IMR-90 (cell line): ENCODE measurements around the gene MBD2. TPM values are rescaled to one million over a fixed set of nuclear protein-coding genes. Genes with fewer than 3 reads are reported as not detected.

Source experiments
- ATAC-seq: fragments of 200-7000 bp; cut with Tn5 transposase; 2 replicates; pipeline ENCODE4 v1.9.1; 2020; ENCODE audit warnings: low read depth, mild to moderate bottlenecking, moderate library complexity
- BruUV-seq: library from RNA; stranded (reverse); fragments of 400-500 nt; replicated peaks from 2 replicates; lab custom pipeline; 2021; lab: Mats Ljungman, UMichigan
- CTCF ChIA-PET: fragments of 300-600 bp; formaldehyde crosslinking; extraction: SDS; loops from one replicate; lab custom pipeline; 2021; ENCODE audit warnings: antibody characterized with exemption; lab: Yijun Ruan, JAX
- POLR2A ChIA-PET: fragments of 300-600 bp; sonication (Branson Sonifier 250); formaldehyde crosslinking; loops from one replicate; lab custom pipeline; 2022; ENCODE audit warnings: antibody characterized with exemption; ENCODE audit not compliant: unreplicated experiment; lab: Charles Lee
- DNase-seq: peaks from one replicate; pipeline ENCODE4 v3.0.0; 2013
- H2AFZ ChIP-seq: replicated peaks from 2 replicates; pipeline ENCODE3; 2013; ENCODE audit warnings: low read length, mild to moderate bottlenecking; ENCODE audit not compliant: poor library complexity
- H2AK5ac ChIP-seq: 2 replicates; pipeline ENCODE4 v1.6.1; 2013; ENCODE audit warnings: low read depth, low read length, inconsistent platforms
- H2AK9ac ChIP-seq: replicated peaks from 2 replicates; pipeline ENCODE3; 2013; ENCODE audit warnings: mild to moderate bottlenecking, low read depth, low read length, moderate library complexity; ENCODE audit not compliant: poor library complexity
- H2BK120ac ChIP-seq: 2 replicates; pipeline ENCODE4 v1.6.1; 2013; ENCODE audit warnings: low read depth, low read length, inconsistent platforms
- H2BK15ac ChIP-seq: 3 replicates; pipeline ENCODE4 v1.6.1; 2013; ENCODE audit warnings: low read depth, low read length, inconsistent platforms
- H2BK20ac ChIP-seq: 2 replicates; pipeline ENCODE4 v1.6.1; 2013; ENCODE audit warnings: low read depth, mild to moderate bottlenecking, inconsistent platforms, low read length, moderate library complexity
- H2BK5ac ChIP-seq: 2 replicates; pipeline ENCODE4 v1.6.1; 2013; ENCODE audit warnings: mild to moderate bottlenecking, low read depth, low read length, inconsistent platforms; ENCODE audit not compliant: poor library complexity, severe bottlenecking
- H3K14ac ChIP-seq: replicated peaks from 2 replicates; pipeline ENCODE4 v1.6.1; 2013; ENCODE audit warnings: low read depth, low read length, inconsistent platforms
- H3K18ac ChIP-seq: 2 replicates; pipeline ENCODE4 v1.6.1; 2013; ENCODE audit warnings: low read depth, low read length, control low read depth
- H3K23ac ChIP-seq: 2 replicates; pipeline ENCODE4 v1.6.1; 2013; ENCODE audit warnings: low read depth, low read length, inconsistent platforms
- H3K27ac ChIP-seq: 2 replicates; pipeline ENCODE4 v1.5.1; 2013; ENCODE audit warnings: mild to moderate bottlenecking, control low read depth, low read length; ENCODE audit not compliant: insufficient read depth
- H3K27me3 ChIP-seq: 2 replicates; pipeline ENCODE4 v1.6.1; 2013; ENCODE audit warnings: low read length; ENCODE audit not compliant: control insufficient read depth, insufficient read depth
- H3K36me3 ChIP-seq: 2 replicates; pipeline ENCODE4 v1.6.1; 2013; ENCODE audit warnings: low read length, mixed read lengths; ENCODE audit not compliant: control insufficient read depth, insufficient read depth
- H3K4ac ChIP-seq: 2 replicates; pipeline ENCODE4 v1.6.1; 2013; ENCODE audit warnings: low read depth, low read length, inconsistent platforms
- H3K4me1 ChIP-seq: 2 replicates; pipeline ENCODE4 v1.6.1; 2013; ENCODE audit warnings: low read length, mixed read lengths; ENCODE audit not compliant: control insufficient read depth, insufficient read depth
- H3K4me2 ChIP-seq: 2 replicates; pipeline ENCODE4 v1.6.1; 2013; ENCODE audit warnings: low read depth, mild to moderate bottlenecking, control low read depth, low read length, moderate library complexity
- H3K4me3 ChIP-seq: 2 replicates; pipeline ENCODE4 v1.5.1; 2013; ENCODE audit warnings: low read depth, mild to moderate bottlenecking, control low read depth, low read length, moderate library complexity; ENCODE audit not compliant: insufficient read depth
- H3K56ac ChIP-seq: 2 replicates; pipeline ENCODE4 v1.6.1; 2013; ENCODE audit warnings: low read length, inconsistent platforms; ENCODE audit not compliant: insufficient read depth; ENCODE audit errors: extremely low read depth
- H3K79me1 ChIP-seq, 2 experiments: 2 replicates each; pipeline ENCODE4 v1.6.1; 2013; ENCODE audit warnings: low read length in 2 of 2, inconsistent platforms in 1 of 2, low read depth in 1 of 2
- H3K9ac ChIP-seq: 2 replicates; pipeline ENCODE4 v1.6.1; 2013; ENCODE audit warnings: low read depth, low read length, control low read depth
- H3K9me1 ChIP-seq: 2 replicates; pipeline ENCODE4 v1.6.1; 2013; ENCODE audit warnings: low read length, inconsistent platforms; ENCODE audit not compliant: insufficient read depth
- H3K9me3 ChIP-seq: 2 replicates; pipeline ENCODE4 v1.6.1; 2013; ENCODE audit warnings: low read length; ENCODE audit not compliant: control insufficient read depth, insufficient read depth
- H4K20me1 ChIP-seq: 2 replicates; pipeline ENCODE4 v1.6.1; 2013; ENCODE audit warnings: low read length, inconsistent platforms; ENCODE audit not compliant: insufficient read depth
- H4K5ac ChIP-seq: 2 replicates; pipeline ENCODE4 v1.6.1; 2013; ENCODE audit warnings: mild to moderate bottlenecking, low read depth, low read length, control low read depth
- H4K8ac ChIP-seq, 2 experiments: 2 replicates each; pipeline ENCODE4 v1.6.1; 2013; ENCODE audit warnings: low read depth in 2 of 2, low read length in 2 of 2, control low read depth in 1 of 2, inconsistent platforms in 1 of 2
- H4K91ac ChIP-seq: 2 replicates; pipeline ENCODE4 v1.6.1; 2013; ENCODE audit warnings: low read depth, low read length, inconsistent platforms; ENCODE audit not compliant: insufficient read depth
- CEBPB ChIP-seq: IDR thresholded peaks from 2 replicates; pipeline ENCODE4 v1.6.1; 2012; ENCODE audit warnings: low read depth, low read length, improper control_type of control experiment
- FOS ChIP-seq: fragments of 150-350 bp; IDR thresholded peaks from 2 replicates; pipeline ENCODE4 v1.6.1; 2016; ENCODE audit warnings: low read depth, low read length
- MAFK ChIP-seq: IDR thresholded peaks from 2 replicates; pipeline ENCODE4 v1.6.1; 2012; ENCODE audit warnings: low read depth, low read length, improper control_type of control experiment
- MAZ ChIP-seq: IDR thresholded peaks from 2 replicates; pipeline ENCODE4 v1.6.1; 2012; ENCODE audit warnings: low read depth, mild to moderate bottlenecking, low read length, improper control_type of control experiment, moderate library complexity, borderline replicate concordance
- NFE2L2 ChIP-seq: fragments of 150-350 bp; IDR thresholded peaks from 2 replicates; pipeline ENCODE4 v1.6.1; 2016; ENCODE audit warnings: low read depth, mild to moderate bottlenecking, low read length
- SMC3 ChIP-seq: fragments of 150-350 bp; IDR thresholded peaks from 2 replicates; pipeline ENCODE4 v1.6.1; 2016; ENCODE audit warnings: low read depth, mild to moderate bottlenecking, antibody characterized with exemption, low read length, moderate library complexity
- WGBS, 2 experiments: methylation state at CpG; one replicate each; pipeline versions ENCODE4 v1.1.5 to v1.1.7; 2013; ENCODE audit warnings: missing lambda C conversion rate in 2 of 2; ENCODE audit not compliant: insufficient read length in 1 of 2; ENCODE audit errors: extremely low coverage in 2 of 2; 5-methylcytosine and 5-hydroxymethylcytosine counted together
- dilution Hi-C: fragments of 300-500 bp; cut with HindIII; formaldehyde crosslinking; loops from one replicate; pipeline ENCODE4 v1.14.3; 2018; ENCODE audit warnings: low sequenced_read_pairs; ENCODE audit not compliant: unreplicated experiment
- in situ Hi-C: fragments of 300-500 bp; cut with MboI; formaldehyde crosslinking; loops from 3 replicates; pipeline ENCODE4 v1.14.3; 2019; ENCODE audit warnings: low sequenced_read_pairs, inconsistent platforms, mixed read lengths
- intact Hi-C: fragments of 100-400 bp; cut with micrococcal nuclease; formaldehyde crosslinking; loops from 2 replicates; pipeline ENCODE4 v1.10.0; 2022
- polyA plus RNA-seq, 3 experiments: library from polyadenylated mRNA; depleted of rRNA; stranded (reverse); fragments of >200 nt; gene quantifications; 2 replicates each; pipeline ENCODE4 v1.2.3, GENCODE V29; 2012; ENCODE audit warnings: low replicate concordance in 1 of 3
- total RNA-seq: library from RNA; depleted of rRNA; stranded (reverse); fragments of >200 nt; gene quantifications from 2 replicates; pipeline ENCODE4 v1.2.3, GENCODE V29; 2012

MBD2 gene
- total and polyA plus RNA-seq, 2 of the 4 experiments (the other 2 are of a cell fraction), result 9.7 to 29.5 TPM

- Histone ChIP-seq H2BK20ac (no peak overlapping the region), H3K27ac (no peak overlapping the region), H3K18ac (no peak overlapping the region), H4K91ac (no peak overlapping the region), H3K4ac (no peak overlapping the region), H3K79me1 (no peaks in the 10 kb centered on the region), H3K27me3 (no peaks in the 10 kb centered on the region), H2BK15ac (no peak overlapping the region), H3K14ac (no peak overlapping the region), H2BK5ac (no peak overlapping the region), H3K9ac (no peak overlapping the region), H2AK5ac (no peak overlapping the region), H3K23ac (no peak overlapping the region), H2AK9ac (no peak overlapping the region), H3K4me1 (no peaks in the 10 kb centered on the region), H4K20me1 (no peaks in the 10 kb centered on the region), H3K4me3 (no peak overlapping the region), H3K4me2 (no peak overlapping the region), H3K36me3 (no peaks in the 10 kb centered on the region), H3K9me1 (no peaks in the 10 kb centered on the region), H2AFZ (no peak overlapping the region), H2BK120ac (no peak overlapping the region), H4K8ac (no peak overlapping the region), H4K5ac (no peak overlapping the region), H3K56ac (no peak overlapping the region), H3K9me3 (0 out of 2 replicates have a peak, but pooled peaks cover 2% of the 10 kb centered on the region)
- CTCF ChIA-PET, result no interaction called here
- no TSS peak for BruUV-seq
- in situ Hi-C loops (no loop called here), intact Hi-C loops (no loop called here), dilution Hi-C loops (no loop called here)
- DNase-seq, result no peak
- no peak for TF ChIP-seq SMC3
- no peak for TF ChIP-seq FOS
- TF ChIP-seq MAZ, result no peak
- peak; percentile 28; the same call in 1 of the 2 replicates for TF ChIP-seq CEBPB
- no peak for TF ChIP-seq NFE2L2
- no peak for TF ChIP-seq MAFK
- no CpG with 5 or more reads among the region's 3 CpGs for WGBS, 2 experiments
- POLR2A ChIA-PET, result no interaction called here
- ATAC-seq, result no peak
These were observed 83.3 kb downstream of the MBD2 start for GRCh38 chr18:54141041-54141608.
